HG02870 (cell line): Measurements from ENCODE around the gene KCNA1.
"Not testable (repeated sequence)": the region's sequence is repeated elsewhere in the genome, so short reads cannot be mapped to it uniquely, and the experiment has no call there.

ENCODE experiments used
- ATAC-seq: cut with Tn5 transposase; IDR thresholded peaks from one replicate; pipeline ENCODE4 v1.9.1; 2021; ENCODE audit warnings: mild to moderate bottlenecking, moderate library complexity; ENCODE audit not compliant: unreplicated experiment

KCNA1 gene

GRCh38 chr12:4909734-4910501, at the start of gene KCNA1:
Gene KCNA1 (plus strand): TSS chr12:4909905. CDS start chr12:4911379, 1,474 bp downstream.
- ATAC-seq, result no peak

DNA sequence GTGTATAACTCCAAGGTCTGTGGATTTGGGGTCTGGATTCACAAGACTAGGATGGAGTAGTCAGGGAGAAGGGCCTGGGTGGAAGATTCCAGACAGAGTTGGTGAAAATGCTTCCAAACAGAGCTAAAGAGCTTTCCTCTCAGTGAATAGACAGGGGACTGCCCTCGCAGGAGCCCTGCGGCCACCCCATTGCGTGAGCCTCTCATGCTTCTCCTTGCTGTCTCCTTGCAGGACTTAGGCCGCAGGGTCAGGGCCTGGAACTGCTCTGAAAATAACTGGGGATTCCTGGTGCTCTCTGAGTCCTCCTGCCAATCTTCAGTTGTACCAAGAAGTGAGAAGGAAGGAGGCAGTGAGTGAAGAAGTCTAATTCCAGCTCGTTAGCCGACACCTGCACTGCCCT, 49.0 kb upstream of the KCNA1 start:
- ATAC-seq, result no peak

DNA sequence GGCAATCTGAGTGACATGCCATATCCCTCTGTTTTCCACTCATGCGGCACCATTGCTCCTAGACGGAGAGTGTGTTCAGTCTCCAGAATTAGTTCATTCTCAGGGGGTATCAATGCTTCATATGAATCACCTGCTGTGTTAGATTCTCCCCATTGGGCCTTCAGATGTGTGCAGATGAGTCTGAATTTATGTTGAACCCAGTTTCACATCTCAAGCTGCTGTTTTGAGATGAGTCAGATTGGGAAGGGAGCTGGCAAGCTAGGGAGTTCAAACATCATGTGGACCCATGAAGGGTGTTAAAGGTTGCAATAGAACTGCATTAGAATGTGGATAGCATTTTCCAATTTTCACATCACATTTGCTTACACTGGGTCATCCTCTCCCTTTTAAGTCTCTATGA, 46.9 kb upstream of the KCNA1 start:
- no peak for ATAC-seq

DNA sequence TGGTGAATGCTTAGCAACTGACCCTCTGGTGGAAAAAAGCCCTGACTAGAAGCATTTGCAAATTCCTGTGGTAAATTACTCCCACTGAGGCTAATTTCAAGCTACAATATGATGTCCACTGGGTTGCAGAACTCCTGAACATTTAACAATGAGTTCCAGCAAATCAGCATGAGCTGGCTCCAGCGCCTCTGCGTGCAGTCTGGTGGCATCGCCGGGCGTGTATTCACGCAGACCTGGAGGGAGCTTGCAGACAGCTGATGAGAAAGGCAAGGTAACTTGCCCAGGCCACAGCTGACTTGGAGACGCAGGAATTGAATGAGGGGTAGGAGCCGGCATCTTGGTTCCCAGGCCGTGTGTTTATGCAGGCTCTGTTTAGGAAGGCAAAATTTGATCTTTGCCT, 45.1 kb upstream of the KCNA1 start:
- ATAC-seq, result no peak

DNA sequence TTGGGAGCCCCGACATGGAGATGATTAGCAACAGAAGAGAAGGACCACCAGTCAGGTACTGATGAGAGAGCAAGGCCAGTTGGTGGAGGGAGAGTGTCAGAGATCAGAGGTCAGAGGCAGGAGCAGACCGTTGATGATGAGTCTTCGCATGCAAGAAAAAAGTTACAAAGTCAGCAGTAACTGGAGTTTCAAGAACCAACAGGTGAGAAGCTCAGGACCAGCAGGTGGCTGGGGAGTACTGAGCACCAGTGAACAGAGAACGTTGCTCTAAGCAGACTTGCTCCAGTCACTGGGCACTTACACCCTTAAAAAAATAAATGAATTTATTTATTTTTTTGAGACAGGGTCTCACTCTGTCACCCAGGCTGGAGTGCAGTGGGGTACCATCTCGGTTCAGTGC, 44.5 kb upstream of the KCNA1 start:
- ATAC-seq, result no peak

DNA sequence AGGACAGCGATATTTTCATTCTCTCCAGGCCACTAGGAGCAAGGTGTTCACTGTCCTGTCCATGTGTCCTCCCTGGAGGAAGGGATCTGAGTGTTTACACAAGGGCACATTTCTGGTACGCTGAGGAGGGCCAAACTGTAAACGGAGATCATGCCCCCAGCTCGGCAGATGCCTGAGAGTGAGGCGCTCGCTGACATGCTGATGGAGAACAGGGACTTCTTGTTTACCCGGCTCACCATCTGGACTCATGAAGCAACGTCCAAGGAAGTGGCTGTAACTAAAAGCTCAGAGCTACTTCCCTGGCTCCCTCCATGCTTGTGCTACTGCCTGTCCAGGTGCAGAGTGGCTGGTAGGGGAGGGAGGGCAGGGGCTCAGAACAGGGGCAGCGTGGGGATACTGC, 43.4 kb upstream of the KCNA1 start:
- ATAC-seq, result no peak

GRCh38 chr12:4867384-4867783, 42.3 kb upstream of the KCNA1 start:
- no peak for ATAC-seq

DNA sequence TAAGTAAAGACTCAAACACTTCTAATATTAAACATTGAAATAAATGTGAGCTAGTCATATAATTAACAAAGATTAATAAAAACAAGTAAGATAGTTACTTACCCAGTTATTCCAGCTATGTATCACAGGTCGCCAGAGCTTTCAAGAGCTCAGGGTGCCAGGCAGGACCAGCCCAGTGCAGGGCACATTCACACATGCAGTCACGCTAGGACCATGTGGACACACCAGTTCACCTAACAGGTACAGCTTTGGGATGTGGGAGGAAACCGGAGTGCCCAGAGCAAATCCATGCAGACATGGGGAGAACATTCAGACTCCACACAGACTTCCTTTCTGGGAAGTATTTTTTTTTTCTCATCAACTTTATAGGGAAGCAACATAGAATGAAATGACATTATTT, 39.3 kb upstream of the KCNA1 start:
- ATAC-seq, result no peak

DNA sequence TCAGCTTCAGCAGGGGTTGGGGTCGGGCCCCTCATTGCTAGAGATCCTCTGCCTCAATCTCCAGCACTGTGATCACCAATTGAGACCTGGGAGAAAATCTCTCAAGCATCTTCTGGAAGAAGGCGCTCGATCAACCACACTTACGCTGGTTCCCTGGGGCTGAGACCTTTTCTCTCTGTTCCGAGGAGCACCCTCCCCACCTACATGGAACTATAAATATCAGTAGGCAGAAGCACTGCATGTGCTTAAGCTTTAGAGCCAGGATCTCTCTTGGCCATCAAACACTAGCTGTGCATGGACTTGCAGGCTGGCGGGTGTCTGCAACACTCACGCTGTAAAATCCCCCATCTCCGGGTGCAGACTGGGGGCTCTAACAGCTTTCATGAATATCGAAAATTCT, 38.2 kb upstream of the KCNA1 start:
- no peak for ATAC-seq

DNA sequence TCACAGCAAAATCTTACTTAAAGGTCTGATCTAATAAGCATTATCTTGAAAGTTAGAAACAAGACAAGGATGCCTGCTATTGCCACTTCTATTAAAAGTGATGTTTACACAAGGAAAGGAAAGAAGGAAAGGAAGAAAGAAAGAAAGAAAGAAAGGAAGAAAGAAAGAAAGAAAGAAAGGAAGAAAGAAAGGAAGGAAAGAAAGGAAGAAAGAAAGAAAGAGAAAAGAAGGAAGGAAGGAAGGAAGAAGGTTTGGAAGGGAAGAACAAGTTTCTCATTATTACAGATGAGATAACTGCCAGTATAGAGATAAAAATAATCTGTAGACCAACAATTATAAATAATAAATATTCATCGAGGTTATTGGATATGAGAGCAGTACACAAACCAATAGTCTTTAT, 35.8 kb upstream of the KCNA1 start:
- no peak for ATAC-seq

GRCh38 chr12:4874671-4875070, 35.0 kb upstream of the KCNA1 start:
- no peak for ATAC-seq

DNA sequence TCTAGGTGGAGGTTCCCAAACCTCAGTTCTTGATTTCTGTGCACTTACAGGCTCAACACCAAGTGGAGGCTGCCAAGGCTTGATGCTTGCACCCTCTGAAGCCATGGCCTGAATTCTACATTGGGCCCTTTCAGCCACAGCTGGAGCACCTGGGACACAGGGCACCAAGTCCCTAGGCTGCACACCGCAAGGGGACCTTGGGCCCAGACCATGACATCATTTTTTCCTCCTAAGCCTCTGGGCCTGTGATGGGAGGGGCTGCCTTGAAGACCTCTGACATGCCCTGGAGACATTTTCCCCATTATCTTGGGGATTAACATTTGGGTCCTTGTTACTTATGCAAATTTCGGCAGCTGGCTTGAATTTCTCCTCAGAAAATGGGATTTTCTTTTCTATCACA, 30.2 kb upstream of the KCNA1 start:
- ATAC-seq, result not testable (repeated sequence)

- no peak for ATAC-seq
Observed at GRCh38 chr12:4881266-4882064, 28.2 kb upstream of the KCNA1 start.

DNA sequence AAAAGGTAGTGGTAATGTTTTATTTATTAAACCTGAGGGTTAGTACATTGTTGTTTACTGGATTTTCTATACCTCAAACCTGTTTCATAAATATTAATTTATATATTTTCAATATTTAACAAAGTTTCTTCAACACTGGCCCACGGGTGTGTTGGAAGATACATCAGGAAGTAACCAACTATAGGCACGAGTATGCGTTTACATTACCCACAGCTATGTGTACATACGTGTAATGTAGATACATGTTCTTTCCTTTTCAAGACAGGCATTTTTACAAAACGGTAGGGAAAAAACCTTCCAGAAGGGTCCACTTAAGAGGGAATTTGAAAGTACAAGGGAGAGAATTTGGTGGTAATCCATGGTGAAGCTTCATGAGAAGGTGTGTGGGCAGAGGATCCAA, 17.8 kb upstream of the KCNA1 start:
- no peak for ATAC-seq

DNA sequence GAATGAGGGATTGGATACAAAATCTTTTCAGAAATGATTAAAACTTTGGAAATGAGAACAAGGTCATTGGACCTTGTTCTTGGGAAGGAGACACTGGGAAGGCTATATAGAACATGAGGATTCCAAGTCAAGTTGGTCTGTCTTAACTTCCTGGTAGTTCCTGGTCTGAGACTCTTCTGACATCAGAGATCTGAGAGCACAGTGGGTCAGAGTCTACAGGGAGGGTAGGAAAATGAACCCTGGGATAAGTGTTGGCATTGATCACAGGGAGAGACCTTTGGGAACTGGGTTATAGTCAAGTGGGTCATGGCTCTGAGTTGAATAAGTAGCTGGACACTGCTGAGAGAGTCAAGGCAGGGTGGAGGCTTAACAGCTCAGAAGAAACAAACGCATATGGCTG, 17.3 kb upstream of the KCNA1 start:
- ATAC-seq, result no peak

GRCh38 chr12:4894019-4894418, 15.7 kb upstream of the KCNA1 start:
- ATAC-seq, result no peak

GRCh38 chr12:4899364-4899763, 10.3 kb upstream of the KCNA1 start:
- no peak for ATAC-seq

- no peak for ATAC-seq
Observed at GRCh38 chr12:4900327-4900726, 9.4 kb upstream of the KCNA1 start.

DNA sequence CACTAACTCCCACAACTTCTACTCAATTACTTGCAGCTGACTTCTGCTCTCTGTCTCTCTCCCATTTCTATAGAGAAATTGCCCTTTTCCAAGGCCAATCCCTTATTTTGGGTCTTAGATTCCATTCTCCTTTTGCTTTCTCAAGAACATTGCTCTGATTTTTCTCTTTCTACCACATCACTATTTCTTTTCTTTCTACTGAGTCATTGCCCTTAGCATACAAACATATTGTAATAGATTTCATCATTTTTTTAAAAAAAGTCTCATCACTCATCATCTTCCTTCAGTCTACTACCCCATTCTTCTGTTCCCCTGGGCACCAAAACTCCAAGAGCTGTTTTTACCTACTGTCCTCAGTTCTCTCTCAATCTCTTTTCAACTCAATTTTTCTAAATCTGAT, 4.4 kb upstream of the KCNA1 start:
- ATAC-seq, result no peak

GRCh38 chr12:4908684-4909409, 858 bp upstream of the KCNA1 start:
- ATAC-seq, result no peak

- ATAC-seq, result no peak
Observed at GRCh38 chr12:4909410-4909733, 333 bp upstream of the KCNA1 start.
